GM19238 (cell line): ENCODE data around the gene MOB3C.
A peak's percentile ranks its signal among the peaks of the same experiment; 100 is the strongest.

ENCODE experiments used
- DNase-seq: peaks from one replicate; pipeline ENCODE4 v3.0.0; 2011; ENCODE audit warnings: low spot score; ENCODE audit not compliant: insufficient read length

The MOB3C gene

DNA sequence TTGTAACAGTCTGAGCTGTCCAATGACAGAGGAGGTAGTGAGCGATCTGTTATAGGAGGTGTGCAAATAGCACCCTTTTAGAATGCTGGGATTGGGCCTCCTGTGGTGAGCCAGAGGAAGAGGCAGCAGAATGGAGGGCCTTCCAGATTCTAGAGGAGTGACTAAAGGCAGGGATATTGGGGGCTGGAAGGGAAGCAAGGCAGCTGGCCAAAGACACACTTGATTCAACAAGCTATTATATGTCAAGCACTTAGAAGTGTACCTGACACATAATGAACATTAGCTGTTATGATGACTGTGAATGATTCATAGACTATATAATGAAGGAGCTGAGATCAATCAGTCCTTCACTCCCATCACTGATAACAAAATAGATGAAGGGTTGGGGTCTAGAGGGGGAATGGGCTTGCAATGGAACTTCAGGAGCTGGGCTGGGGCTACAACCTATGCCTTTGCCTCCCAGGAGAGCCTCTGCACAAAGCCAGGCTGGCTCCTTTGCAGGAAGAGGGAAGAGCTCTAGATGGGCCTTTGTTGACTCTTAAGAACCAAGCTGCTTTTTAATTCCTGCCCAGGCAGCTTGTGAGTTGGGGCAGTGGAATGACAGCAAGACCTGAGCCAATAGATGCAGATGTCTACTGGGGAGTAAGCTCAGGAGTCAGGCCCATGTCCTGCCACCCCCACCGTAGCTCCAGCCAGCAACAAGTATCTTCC lies 10.2 kb downstream of the MOB3C start:
- DNase-seq: no peak

DNA sequence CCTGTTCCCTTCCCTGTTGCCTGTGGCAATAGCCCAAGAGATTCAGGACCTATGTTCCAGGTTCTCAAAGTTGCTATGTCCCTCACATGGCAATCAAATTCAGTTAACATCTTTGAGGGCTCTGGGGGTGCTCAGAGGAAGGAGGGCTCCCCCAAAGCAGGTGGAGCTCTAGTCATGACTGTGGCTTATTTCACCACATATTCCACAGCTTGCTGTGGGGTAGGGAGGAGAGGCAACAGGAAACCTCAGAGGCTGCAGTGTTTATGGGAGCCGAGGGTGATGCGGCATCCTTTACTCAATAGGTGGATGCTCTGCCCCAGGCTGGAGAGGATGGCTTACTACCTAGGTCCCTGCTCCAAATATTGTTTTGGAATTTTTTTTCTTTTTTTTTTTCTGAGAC lies 11.4 kb downstream of the MOB3C start:
- no peak for DNase-seq

DNA sequence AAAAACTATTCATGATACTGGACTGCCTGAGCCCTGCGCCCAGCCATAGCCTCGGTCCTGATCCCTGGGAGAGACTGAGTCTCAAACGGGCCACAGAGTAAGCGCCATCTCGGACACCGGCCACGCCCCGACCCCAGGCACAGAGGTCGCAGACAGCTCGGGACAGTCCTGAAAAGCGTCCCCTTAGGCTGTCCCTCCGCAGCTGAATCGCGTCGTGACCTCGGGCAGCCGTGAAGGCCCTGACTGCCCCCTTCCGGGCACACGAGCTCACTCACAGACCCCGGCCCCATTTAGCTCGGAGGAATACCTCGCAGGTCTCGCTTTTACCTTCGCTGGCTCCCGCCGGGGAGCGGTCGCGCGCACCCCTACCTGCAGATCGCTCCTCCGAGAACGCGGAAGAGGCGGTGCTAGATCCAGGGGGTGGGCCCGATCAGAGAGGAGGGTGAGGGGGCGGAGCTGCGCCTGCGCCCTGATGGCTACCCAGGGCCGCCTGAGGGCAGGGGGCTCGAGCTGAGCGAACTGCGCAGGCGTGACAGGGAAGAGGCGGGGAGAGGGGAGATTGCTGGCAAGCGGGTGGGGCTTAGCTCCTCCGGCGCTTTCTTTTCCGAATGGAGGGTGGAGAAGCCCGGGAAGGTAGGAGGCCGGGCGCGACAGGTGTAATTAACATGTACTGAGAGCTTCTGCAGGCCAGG lies 12.6 kb downstream of the MOB3C start, which contains the start of gene MKNK1:
MKNK1 (minus strand) TSS at position 411 of the 692 bp plus-strand sequence. CDS start 20,941 bp downstream, outside the sequence.
- DNase-seq: peak; percentile 99

DNA sequence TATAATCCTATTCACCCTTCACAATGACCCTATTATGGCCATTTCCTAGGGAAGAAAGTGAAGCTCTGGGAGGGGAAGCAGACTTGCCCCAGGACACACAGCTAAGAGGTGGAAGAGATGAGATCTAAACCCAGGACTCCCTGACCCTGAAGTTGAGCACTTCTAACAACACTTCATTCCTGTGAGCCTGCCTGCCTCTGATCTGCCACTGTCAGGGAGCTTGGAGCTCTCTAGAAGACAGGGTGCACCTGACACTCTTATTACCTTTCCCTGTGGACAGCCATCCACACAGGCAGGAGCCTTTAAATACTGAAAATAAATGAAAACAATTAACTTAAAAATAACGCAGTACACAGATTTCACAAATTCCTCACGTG lies 13.1 kb downstream of the MOB3C start:
- no peak for DNase-seq

DNA sequence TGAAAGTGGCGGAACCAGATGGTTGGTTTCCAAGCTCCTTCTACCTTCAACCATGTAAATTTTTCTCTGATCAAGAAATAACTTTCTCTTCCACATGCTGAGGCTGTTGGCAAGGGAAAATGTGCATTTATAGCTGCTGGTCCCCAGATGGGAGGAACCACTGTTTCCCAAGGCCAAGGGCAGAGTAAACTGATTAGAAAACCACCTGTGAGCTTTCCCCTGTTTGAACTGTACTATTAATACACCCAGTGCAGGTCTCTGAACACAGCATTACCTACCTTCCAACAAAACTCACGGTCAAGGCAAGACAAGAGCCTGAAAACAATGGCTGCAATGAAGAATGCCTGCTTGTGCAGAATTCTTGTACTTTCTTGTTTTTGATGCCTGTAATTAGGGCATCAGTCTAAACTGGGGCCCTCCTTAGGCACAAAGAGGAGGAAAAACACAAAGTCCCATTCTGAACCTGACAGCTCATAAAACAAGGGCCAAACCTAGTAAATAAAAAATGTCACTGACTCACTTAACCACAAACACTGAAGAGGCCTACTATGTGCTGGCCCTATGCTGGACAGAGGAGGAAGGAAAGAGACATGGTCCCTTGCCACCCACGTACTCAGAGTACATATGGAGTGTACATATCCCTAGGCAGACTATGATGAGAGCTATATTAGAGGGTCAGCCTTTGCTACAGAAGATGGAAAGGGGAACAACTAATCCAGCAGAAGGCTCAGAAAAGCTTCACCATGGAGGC lies 15.2 kb downstream of the MOB3C start:
- DNase-seq: no peak

DNA sequence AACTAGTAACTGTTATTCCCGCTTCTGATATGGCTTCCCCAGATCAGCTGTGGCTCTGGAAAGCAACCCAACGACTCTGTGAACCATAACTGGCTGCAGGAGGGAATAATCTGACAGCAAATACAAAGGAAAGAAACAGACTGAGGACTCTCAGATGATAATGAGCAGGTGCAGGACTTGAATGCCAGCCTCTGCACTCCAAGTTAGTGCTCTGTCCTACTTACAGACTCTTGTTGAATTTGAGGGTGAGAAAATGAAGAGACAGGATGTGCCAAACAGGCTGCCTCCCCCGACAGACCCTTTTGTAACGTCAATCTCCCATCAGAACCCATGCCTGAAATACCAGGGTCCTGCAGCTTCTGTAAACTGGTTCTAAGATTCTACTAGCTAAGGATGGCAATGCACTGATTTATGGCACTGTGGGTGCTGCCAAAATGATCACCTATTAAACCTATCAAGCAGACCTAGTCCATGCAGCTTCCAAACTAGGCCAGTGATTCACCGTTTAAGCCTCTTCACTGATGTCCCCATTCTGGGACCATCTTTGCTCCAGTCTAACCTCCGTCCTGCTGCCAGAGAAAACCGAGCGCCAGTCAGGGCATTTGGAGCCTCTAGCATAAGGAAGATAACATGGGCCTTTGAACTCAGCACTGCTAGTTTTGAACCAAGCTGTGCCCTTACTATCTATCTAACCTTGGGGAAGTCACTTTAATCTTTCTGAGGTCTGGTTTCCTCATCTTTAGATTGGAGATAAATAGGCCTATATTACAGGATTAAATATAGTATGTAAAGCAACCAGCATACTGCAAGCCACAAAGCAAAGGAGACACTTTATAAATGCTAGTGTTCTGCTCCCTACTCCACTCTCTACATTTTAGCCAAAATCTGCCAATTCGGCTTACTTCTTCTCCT lies 17.3 kb downstream of the MOB3C start:
- DNase-seq: no peak

DNA sequence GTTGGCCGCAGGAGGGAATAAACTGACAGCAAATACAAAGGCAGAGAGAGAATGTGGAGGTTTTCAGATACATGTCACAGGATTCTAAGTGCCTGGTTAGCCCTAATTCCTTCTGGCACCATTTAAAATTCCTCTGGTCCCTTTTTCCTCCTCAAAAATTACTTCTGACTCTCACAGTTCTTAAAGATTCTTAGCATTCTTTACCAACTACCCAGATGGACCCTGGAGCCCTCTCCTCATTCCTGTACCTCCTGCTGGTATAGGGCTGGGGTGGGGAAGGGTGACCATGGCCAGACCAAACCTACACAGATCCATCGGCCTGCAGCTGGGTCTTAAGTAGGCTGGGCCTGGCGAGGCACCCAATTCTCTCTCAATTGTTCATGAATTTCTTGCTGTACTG lies 19.8 kb downstream of the MOB3C start:
- no peak for DNase-seq

DNA sequence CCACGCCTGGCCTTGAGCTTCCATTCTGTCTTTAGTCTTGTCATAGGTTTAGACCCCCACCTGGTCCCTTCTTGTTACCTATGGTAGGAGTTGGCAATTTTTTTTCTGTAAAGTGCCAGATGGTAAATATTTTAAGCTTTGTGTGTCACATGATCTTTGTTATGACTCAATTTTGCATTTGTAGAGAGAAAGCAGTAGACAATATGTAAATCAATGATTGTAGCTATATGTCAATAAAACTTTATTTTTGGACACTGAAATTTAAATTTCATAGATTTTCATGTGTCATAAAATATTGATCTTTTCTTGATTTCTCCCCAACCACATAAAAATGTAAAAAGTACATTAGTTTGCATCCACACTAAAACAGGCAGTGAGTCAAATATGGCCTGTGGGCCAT lies 20.6 kb downstream of the MOB3C start:
- DNase-seq: no peak

DNA sequence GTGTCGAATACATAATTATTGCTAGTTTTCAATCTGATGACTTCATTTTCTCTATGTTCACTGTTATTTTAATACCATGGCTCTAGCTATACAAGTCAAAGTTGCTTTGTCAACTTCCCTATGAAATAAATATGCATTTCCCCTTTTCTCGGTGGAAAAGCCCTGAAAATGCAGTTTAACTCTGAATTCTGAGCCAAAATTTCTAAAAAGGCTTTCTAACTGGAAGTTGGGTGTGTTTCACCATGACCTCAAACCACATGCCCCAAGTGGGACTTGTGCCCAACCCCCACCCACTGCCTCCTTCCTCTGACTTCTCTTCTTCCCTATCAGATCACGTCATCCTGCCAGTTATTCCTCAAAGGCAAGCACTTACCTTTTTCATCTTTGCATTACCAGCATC lies 21.5 kb downstream of the MOB3C start:
- no peak for DNase-seq

DNA sequence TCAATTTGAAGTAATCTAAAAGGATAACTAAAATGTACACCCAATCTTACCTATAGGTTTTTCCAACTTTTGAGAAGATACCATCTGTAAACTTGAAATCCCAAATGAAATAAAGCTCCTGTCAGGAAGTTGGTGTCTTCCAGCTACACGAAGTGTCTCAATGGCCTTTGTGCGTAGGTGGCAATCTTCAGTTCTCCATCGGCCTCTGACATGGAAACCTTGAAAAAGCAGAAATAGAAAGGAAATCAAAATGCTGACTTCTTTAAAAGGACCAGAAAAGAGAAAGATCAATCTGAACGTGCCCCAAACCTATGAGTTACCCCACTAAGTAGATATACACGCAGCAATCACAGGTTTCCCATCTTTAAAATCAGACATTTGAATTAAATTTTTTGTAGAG lies 22.5 kb downstream of the MOB3C start:
- DNase-seq: no peak

DNA sequence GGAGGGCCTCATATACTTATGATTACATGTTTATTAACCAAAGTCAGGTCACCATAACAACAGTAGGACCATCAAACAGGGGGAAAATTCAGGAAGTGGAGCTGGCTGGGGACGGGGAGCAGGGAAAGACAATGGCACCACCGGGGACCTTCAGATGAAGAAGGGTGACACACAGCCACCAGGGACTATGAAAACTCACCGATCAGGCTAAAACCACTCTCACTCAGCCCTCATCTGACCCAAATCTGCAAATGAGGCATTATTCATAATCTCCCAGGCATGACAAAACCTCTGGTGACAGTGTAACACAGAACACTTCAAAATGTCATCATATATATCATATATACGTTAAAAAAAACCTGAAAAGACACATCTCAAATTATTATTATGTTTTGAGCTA lies 23.8 kb downstream of the MOB3C start:
- no peak for DNase-seq

DNA sequence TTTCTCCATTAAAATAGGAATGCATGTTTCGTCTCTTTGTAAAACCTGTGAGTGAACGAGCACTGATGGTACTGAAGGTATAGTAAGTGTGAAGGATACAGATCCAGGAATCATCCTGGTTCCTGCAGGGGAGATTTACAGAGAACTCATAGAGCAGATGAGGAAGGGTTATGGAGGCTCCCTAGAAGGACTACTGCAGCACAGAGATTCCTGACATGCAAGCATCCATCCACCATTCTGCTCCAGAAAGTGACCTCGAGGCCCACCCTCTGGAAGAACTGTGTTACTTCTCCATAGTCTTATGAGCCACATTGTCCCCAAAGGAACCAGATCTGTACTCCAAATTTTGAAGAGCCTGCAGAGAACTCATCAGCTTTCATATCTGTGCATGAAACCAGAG lies 27.1 kb downstream of the MOB3C start:
- DNase-seq: no peak

DNA sequence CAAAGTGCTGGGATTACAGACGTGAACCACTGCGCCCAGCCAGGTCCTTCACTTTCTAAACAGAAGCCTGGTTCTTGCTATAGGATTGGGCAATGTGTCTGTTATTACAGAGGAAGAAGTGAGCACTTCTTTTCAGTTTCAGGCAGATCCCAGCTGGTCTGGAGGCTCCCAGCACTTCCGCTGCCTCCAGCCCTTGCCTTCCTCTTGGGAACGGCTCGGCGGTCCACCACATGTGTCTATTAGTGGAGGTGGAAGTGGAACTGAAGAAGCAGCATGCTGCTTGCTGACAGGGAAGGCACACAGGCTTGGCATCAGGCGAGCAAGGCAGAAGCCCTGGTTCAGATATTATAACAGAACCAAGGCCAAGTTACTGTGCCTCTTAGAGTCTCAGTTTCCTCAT lies 29.5 kb downstream of the MOB3C start:
- no peak for DNase-seq

DNA sequence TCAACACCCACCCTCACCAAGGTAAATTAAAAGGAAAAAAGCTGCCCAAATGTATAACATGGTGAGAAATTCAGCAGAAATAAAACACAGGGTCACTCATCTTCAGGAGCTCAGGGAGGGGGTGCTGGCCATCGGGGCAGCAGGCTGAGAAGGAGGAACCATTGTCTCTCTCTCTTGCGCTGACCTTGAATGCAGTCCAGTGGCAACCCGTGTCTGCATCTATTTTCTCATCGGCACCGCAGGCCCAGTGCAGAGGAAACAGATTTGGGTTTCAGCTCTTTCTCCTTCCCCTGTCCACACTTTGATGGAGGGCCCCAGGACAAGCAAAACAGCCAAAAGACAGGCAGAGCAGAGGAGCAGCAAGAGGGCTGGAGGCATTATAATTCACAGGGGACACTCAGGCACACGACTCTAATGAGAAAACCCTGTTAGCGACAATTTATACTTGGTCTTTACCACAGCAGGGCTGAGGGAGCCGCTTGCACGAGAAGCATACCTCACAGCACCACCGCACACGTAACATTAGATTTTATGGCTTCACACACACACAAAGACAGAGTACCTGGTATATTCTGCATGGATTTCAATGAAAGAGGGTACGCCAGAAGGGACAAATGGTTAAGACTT lies 31.2 kb downstream of the MOB3C start:
- DNase-seq: no peak

DNA sequence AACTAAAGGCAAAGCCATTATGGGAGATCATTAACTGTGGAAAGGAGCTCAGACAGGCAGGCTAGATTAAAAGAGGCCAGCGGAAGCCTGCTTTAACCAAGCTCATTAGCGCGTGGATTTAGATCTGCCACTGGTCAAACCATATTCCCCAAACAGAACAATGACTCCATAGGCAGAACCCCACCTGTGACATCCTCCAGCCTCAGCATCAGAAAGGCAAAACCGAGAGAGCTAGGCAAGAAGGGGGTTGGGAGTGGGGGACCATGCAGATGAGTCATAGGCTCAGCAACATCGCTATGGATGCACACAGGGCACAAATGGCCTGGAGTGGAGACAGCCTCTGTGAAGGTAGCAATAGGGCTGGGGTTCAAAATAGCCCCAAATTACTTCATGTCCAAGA lies 33.1 kb downstream of the MOB3C start:
- no peak for DNase-seq

DNA sequence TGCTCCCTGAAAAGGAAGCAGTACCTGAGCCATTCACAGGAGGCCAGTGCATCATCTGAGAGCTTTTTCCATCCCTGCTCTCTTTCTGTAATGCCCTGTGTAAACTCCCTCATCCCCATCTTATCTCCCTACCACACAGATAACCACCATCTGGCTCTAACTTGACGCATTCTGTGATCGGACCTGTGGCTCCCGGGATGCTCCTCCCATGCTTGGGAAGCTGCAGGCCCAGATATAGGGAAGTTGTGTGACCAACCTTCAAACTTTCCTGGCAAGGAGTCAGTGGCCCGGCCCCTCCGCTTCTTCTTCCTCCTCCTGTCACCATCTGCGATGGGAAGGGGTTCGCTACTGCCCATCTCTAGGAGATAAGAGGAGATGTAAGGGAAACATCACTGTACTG lies 33.6 kb downstream of the MOB3C start:
- no peak for DNase-seq

DNA sequence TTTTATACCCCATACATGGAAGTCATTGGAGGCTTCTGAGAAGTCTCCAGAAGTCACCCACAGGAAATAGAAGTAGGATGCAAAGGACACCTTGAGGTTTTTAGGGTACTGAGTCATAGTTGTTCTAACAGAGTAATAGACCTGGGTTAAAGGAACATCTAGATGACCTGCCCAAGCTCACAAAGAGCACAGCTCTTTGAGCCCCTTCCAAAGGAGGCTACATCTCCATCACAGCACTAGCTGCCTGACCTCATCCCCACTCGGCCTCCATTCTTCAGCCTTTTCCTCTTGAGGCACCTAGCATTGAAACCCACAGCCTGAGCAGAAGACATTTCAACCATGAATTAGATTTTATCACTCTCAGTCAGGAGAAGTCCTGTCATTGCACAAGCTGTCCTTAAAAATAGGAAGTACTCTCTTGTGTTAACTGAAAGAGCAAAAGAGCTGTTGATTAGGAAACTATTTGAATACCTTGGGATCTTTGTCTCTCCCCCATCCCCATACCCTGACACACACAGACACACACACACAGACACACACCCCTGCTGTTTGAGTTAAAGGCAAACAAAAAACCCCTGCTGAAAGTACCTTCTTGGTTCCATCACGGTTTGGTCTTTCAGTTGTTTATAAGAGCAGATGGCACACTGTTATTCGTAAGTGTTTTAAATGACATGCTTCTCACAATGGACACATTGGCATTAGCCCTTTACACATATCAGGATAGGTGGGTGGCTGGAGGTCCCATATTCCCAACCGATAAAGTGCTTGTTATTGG lies 34.7 kb downstream of the MOB3C start:
- DNase-seq: no peak

DNA sequence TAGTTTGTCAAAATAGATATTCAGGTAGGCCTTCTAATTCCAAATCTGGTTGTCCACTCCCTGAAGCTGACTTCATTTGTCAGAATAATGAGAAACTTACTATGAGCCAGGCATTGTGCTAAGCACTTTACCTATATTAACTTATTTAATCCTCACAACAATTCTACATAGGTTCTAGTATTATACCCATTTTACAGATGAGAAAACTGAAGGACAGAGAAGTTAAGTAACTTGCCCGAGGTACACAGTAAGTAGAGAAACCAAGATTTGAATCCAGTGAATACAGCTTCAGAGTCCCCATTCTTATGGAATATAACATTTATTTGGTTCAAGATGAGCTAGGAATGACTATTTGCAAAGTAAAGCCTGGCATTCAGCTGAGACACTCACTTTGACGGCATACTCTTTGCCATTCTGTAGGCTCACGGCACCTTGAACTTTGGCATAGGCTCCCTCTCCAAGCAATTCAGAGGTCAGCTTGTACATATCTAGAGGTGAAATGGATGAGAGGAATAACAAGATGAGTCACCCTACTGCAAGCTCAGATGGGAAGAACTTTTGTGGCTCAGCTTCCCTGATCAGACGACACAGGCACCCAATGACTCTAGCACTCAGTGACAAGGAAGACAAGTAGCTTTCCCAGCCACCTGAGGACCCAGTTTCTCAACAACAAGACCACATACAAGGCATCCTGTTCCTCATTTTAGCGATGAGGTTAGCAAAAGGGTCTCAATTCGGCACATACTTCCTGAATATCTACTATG lies 36.3 kb downstream of the MOB3C start:
- DNase-seq: no peak

DNA sequence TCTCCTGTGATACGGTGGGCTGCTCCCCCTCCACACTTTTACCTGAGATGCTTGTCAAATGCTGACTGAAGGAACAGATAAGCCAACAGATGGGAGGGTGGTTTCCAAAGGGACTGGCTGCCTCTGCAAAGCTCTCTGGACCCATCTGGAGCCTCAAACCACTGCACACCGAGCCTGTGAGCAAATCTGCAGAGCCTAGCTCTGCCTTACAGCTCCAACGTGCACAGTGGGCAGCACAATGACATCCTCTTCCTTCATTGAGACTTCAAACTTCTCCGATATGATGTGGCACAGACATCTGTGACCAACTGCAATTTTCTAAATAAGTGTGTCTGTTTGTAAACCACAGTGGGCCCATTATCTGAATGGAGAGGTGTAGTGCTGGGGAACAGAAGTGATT lies 38.9 kb downstream of the MOB3C start:
- DNase-seq: no peak
